Naive thymus-derived CD4-positive, alpha-beta T cell (primary cell): ENCODE data around the gene OR2S2. TPM values are rescaled to one million over a fixed set of nuclear protein-coding genes. Genes with fewer than 3 reads are reported as not detected.
"Not testable (repeated sequence)": the region's sequence is repeated elsewhere in the genome, so short reads cannot be mapped to it uniquely, and the experiment has no call there.

Source experiments
- ATAC-seq: fragments of 150-1000 bp; cut with Tn5 transposase; 2 replicates; pipeline ENCODE4 v1.10.0; 2021; ENCODE audit warnings: mild to moderate bottlenecking, moderate library complexity
- CTCF ChIA-PET: fragments of 350-600 bp; sonication (Branson Sonifier 250); formaldehyde crosslinking; loops from one replicate; lab custom pipeline; 2021; ENCODE audit warnings: antibody characterized with exemption; lab: Charles Lee
- POLR2A ChIA-PET: fragments of 350-600 bp; sonication (Branson Sonifier 250); formaldehyde crosslinking; loops from one replicate; lab custom pipeline; 2021; ENCODE audit warnings: antibody characterized with exemption, inconsistent platforms; lab: Charles Lee
- DNase-seq, 9 donors: peaks; one replicate each; pipeline versions ENCODE4 v3.0.0 to v3.0.0-alpha.2; 2020 to 2022; ENCODE audit warnings: mixed read lengths in 1 of 9
- H3K27ac ChIP-seq: one replicate; pipeline ENCODE4 v1.7.0; 2013; ENCODE audit warnings: mild to moderate bottlenecking, low read depth, low read length, moderate library complexity
- H3K27me3 ChIP-seq, 2 donors: one replicate each; pipeline ENCODE4 v1.7.0; 2013; ENCODE audit warnings: low read length in 2 of 2, mild to moderate bottlenecking in 2 of 2, moderate library complexity in 2 of 2; ENCODE audit not compliant: control insufficient read depth in 2 of 2, insufficient read depth in 2 of 2
- H3K36me3 ChIP-seq, 3 experiments: 1 replicate in 2 of 3; 2 replicates in 1 of 3; pipeline ENCODE4 v1.7.0; 2013; ENCODE audit warnings: low read length in 3 of 3, mild to moderate bottlenecking in 3 of 3, moderate library complexity in 1 of 3; ENCODE audit not compliant: insufficient read depth in 3 of 3, control insufficient read depth in 2 of 3
- H3K4me1 ChIP-seq, 2 donors: one replicate each; pipeline ENCODE4 v1.7.0; 2013; ENCODE audit warnings: low read length in 2 of 2, mild to moderate bottlenecking in 2 of 2, moderate library complexity in 1 of 2; ENCODE audit not compliant: control insufficient read depth in 2 of 2, insufficient read depth in 2 of 2
- H3K4me3 ChIP-seq: 2 replicates; pipeline ENCODE4 v1.7.0; 2013; ENCODE audit warnings: mild to moderate bottlenecking, low read length
- H3K9me3 ChIP-seq, 3 experiments: 1 replicate in 2 of 3; 2 replicates in 1 of 3; pipeline ENCODE4 v1.7.0; 2013; ENCODE audit warnings: low read length in 3 of 3; ENCODE audit not compliant: control insufficient read depth in 2 of 3
- H3K27ac Mint-ChIP-seq, 9 donors: one replicate each; pipeline ENCODE4 v1.8.0; 2020 to 2022; ENCODE audit warnings: mixed read lengths in 9 of 9, mild to moderate bottlenecking in 8 of 9, moderate library complexity in 5 of 9, inconsistent platforms in 2 of 9
- H3K27me3 Mint-ChIP-seq, 5 donors: one replicate each; pipeline ENCODE4 v1.8.0; 2021 to 2022; ENCODE audit warnings: mixed read lengths in 5 of 5, mild to moderate bottlenecking in 1 of 5
- H3K36me3 Mint-ChIP-seq, 5 donors: one replicate each; pipeline ENCODE4 v1.8.0; 2020 to 2022; ENCODE audit warnings: mixed read lengths in 5 of 5, mild to moderate bottlenecking in 3 of 5, inconsistent platforms in 1 of 5
- H3K4me1 Mint-ChIP-seq, 7 donors: one replicate each; pipeline ENCODE4 v1.8.0; 2020 to 2022; ENCODE audit warnings: mixed read lengths in 7 of 7, mild to moderate bottlenecking in 3 of 7, inconsistent platforms in 1 of 7
- H3K4me3 Mint-ChIP-seq, 10 donors: one replicate each; pipeline ENCODE4 v1.8.0; 2020 to 2022; ENCODE audit warnings: mild to moderate bottlenecking in 10 of 10, mixed read lengths in 10 of 10, moderate library complexity in 6 of 10, inconsistent platforms in 2 of 10
- H3K9me3 Mint-ChIP-seq, 11 donors: one replicate each; pipeline ENCODE4 v1.8.0; 2020 to 2022; ENCODE audit warnings: mixed read lengths in 11 of 11, mild to moderate bottlenecking in 4 of 11, inconsistent platforms in 1 of 11, moderate library complexity in 1 of 11
- intact Hi-C, 2 donors: fragments of 100-400 bp; cut with micrococcal nuclease; formaldehyde crosslinking; loops; one replicate each; pipeline ENCODE4 v1.15.1; 2023
- polyA plus RNA-seq, 2 donors: library from polyadenylated mRNA; unstranded; fragments of 300-500 nt; fragmentation: Illumina TruSeq; gene quantifications; one replicate each; pipeline ENCODE4 v1.2.3, GENCODE V29; 2021
- total RNA-seq, 6 experiments: library from RNA in 5 of 6; stranded (reverse) in 5 of 6; gene quantifications; 1 replicate in 5 of 6; 2 replicates in 1 of 6; pipeline ENCODE4 v1.2.3 and lab custom pipeline; 2021 to 2026

The OR2S2 gene
- total and polyA plus RNA-seq, 7 experiments from 2014 or later = not detected

GRCh38 chr9:35938474-35939356 is 19.2 kb downstream of the OR2S2 start:
- H3K9me3 Mint-ChIP-seq = peaks cover 0 to 7% (median 3%) of the 10 kb centered on the region in 11 donors
- H3K4me1 Mint-ChIP-seq = peaks cover 32 to 79% (median 75%) of the 10 kb centered on the region in 7 donors
- CTCF ChIA-PET = interaction anchor here (0.6 to 2.9 kb wide), 4 partner anchors 11 to 35 kb away, joined by 3 to 17 read pairs (median 3); no protein-coding TSS in a partner anchor
- H3K4me1 ChIP-seq = peaks cover 13 to 65% of the 10 kb centered on the region in 2 donors
- H3K4me3 Mint-ChIP-seq = peak overlapping the region in 9 of 10 donors; percentile 26 to 82 (median 67)
- POLR2A ChIA-PET = interaction anchor here (1.0 to 2.2 kb wide), 2 partner anchors 14 to 30 kb away, joined by 4 to 6 read pairs; no protein-coding TSS in a partner anchor
- DNase-seq = no peak
- peak overlapping the region in 8 of 9 donors; percentile 24 to 96 (median 82) for H3K27ac Mint-ChIP-seq
- intact Hi-C loops = loop anchor here in 1 of 2 donors (2.0 kb wide), 1 partner anchor 14 kb away; no protein-coding TSS in a partner anchor
- H3K9me3 ChIP-seq = no peaks in the 10 kb centered on the region
- H3K27ac ChIP-seq = peak overlapping the region; percentile 38
- no peaks in the 10 kb centered on the region for H3K27me3 ChIP-seq
- H3K36me3 ChIP-seq = no peaks in the 10 kb centered on the region
- no peak for ATAC-seq
- no peaks in the 10 kb centered on the region for H3K27me3 Mint-ChIP-seq
- peaks cover 0 to 8% (median 6%) of the 10 kb centered on the region in 5 donors for H3K36me3 Mint-ChIP-seq
- H3K4me3 ChIP-seq = no peak overlapping the region

GRCh38 chr9:35937227-35937626 is 20.7 kb downstream of the OR2S2 start:
- Histone ChIP-seq H3K27ac (no peak overlapping the region), H3K9me3 (no peaks in the 10 kb centered on the region), H3K27me3 (no peaks in the 10 kb centered on the region), H3K4me1 (peaks cover 13 to 54% of the 10 kb centered on the region in 2 donors), H3K4me3 (no peak overlapping the region), H3K36me3 (no peaks in the 10 kb centered on the region)
- H3K27ac Mint-ChIP-seq = peak overlapping the region in 7 of 9 donors; percentile 23 to 77 (median 68)
- H3K27me3 Mint-ChIP-seq = no peaks in the 10 kb centered on the region
- H3K36me3 Mint-ChIP-seq = peaks cover 0 to 8% (median 6%) of the 10 kb centered on the region in 5 donors
- POLR2A ChIA-PET = no interaction called here
- DNase-seq (no peak), ATAC-seq (no peak)
- H3K9me3 Mint-ChIP-seq = peaks cover 0 to 7% (median 3%) of the 10 kb centered on the region in 11 donors
- peaks cover 44 to 77% (median 73%) of the 10 kb centered on the region in 7 donors for H3K4me1 Mint-ChIP-seq
- H3K4me3 Mint-ChIP-seq = peak overlapping the region in 8 of 10 donors; percentile 3 to 75 (median 36)
- CTCF ChIA-PET = no interaction called here
- intact Hi-C loops = no loop called here

GRCh38 chr9:35935755-35936509 is 22.0 kb downstream of the OR2S2 start:
- peaks cover 0 to 7% (median 3%) of the 10 kb centered on the region in 11 donors for H3K9me3 Mint-ChIP-seq
- CTCF ChIA-PET = interaction anchor here (0.6 to 1.0 kb wide), 4 partner anchors 20 to 1187 kb away, joined by 3 to 9 read pairs (median 4); no protein-coding TSS in a partner anchor
- no peaks in the 10 kb centered on the region for H3K27me3 ChIP-seq
- no peaks in the 10 kb centered on the region for H3K9me3 ChIP-seq
- no peak overlapping the region for H3K4me3 ChIP-seq
- intact Hi-C loops = no loop called here
- DNase-seq = no peak
- ATAC-seq = no peak
- H3K36me3 Mint-ChIP-seq = peaks cover 0 to 8% (median 6%) of the 10 kb centered on the region in 5 donors
- H3K4me1 ChIP-seq = peaks cover 8 to 41% of the 10 kb centered on the region in 2 donors
- H3K27ac ChIP-seq = no peak overlapping the region
- no peak overlapping the region for H3K4me3 Mint-ChIP-seq
- H3K27ac Mint-ChIP-seq = peak overlapping the region in 1 of 9 donors; percentile 7
- POLR2A ChIA-PET = interaction anchor here (1.5 kb wide), 1 partner anchor 9 kb away, joined by 4 read pairs; no protein-coding TSS in a partner anchor
- peaks cover 0 to 3% (median 0%) of the 10 kb centered on the region in 5 donors for H3K27me3 Mint-ChIP-seq
- no peaks in the 10 kb centered on the region for H3K36me3 ChIP-seq
- H3K4me1 Mint-ChIP-seq = peaks cover 37 to 72% (median 67%) of the 10 kb centered on the region in 7 donors

GRCh38 chr9:35935261-35935660 is 22.7 kb downstream of the OR2S2 start:
- H3K27me3 ChIP-seq = no peaks in the 10 kb centered on the region
- POLR2A ChIA-PET = interaction anchor here (1.5 kb wide), 1 partner anchor 9 kb away, joined by 4 read pairs; no protein-coding TSS in a partner anchor
- DNase-seq (no peak), ATAC-seq (no peak)
- peaks cover 4 to 34% of the 10 kb centered on the region in 2 donors for H3K4me1 ChIP-seq
- no peak overlapping the region for H3K27ac ChIP-seq
- peaks cover 0 to 4% (median 0%) of the 10 kb centered on the region in 5 donors for H3K27me3 Mint-ChIP-seq
- H3K36me3 ChIP-seq = no peaks in the 10 kb centered on the region
- peaks cover 0 to 7% (median 3%) of the 10 kb centered on the region in 11 donors for H3K9me3 Mint-ChIP-seq
- H3K27ac Mint-ChIP-seq = no peak overlapping the region
- H3K4me1 Mint-ChIP-seq = peaks cover 31 to 70% (median 60%) of the 10 kb centered on the region in 7 donors
- CTCF ChIA-PET = interaction anchor here (0.6 kb wide), 1 partner anchor 33 kb away, joined by 3 read pairs; no protein-coding TSS in a partner anchor
- H3K36me3 Mint-ChIP-seq = peaks cover 0 to 8% (median 6%) of the 10 kb centered on the region in 5 donors
- H3K9me3 ChIP-seq = no peaks in the 10 kb centered on the region
- no peak overlapping the region for H3K4me3 Mint-ChIP-seq
- intact Hi-C loops = no loop called here
- no peak overlapping the region for H3K4me3 ChIP-seq

- peaks cover 0 to 22% of the 10 kb centered on the region in 2 donors for H3K4me1 ChIP-seq
- DNase-seq, POLR2A ChIA-PET, H3K36me3 Mint-ChIP-seq, H3K27me3 ChIP-seq, H3K4me3 ChIP-seq, H3K36me3 ChIP-seq, H3K27ac ChIP-seq, ATAC-seq, H3K9me3 ChIP-seq, intact Hi-C loops: not testable (repeated sequence)
- Mint-ChIP-seq H3K4me1 (peaks cover 26 to 61% (median 48%) of the 10 kb centered on the region in 7 donors), H3K4me3 (peak overlapping the region in 1 of 10 donors; percentile 74), H3K27me3 (peaks cover 0 to 11% (median 0%) of the 10 kb centered on the region in 5 donors), H3K27ac (peak overlapping the region in 4 of 9 donors; percentile 13 to 82 (median 60)), H3K9me3 (peaks cover 0 to 10% (median 3%) of the 10 kb centered on the region in 11 donors)
- CTCF ChIA-PET = interaction anchor here (0.6 kb wide), 1 partner anchor 22 kb away, joined by 4 read pairs; no protein-coding TSS in a partner anchor
These were observed 23.9 kb downstream of the OR2S2 start for GRCh38 chr9:35934069-35934468.
